HG02571 (cell line): ENCODE data around the gene CHRNA7.

ENCODE experiments used
- ATAC-seq: cut with Tn5 transposase; IDR thresholded peaks from one replicate; pipeline ENCODE4 v1.9.1; 2021; ENCODE audit warnings: mild to moderate bottlenecking, moderate library complexity; ENCODE audit not compliant: unreplicated experiment

CHRNA7 gene

GRCh38 chr15:32029862-32030781, at the start of gene CHRNA7:
Gene CHRNA7 (plus strand): TSS chr15:32030515. CDS start chr15:32030595, 80 bp downstream.
- ATAC-seq = no peak

- ATAC-seq = no peak
Observed at GRCh38 chr15:31985607-31986006, 44.7 kb upstream of the CHRNA7 start.

DNA sequence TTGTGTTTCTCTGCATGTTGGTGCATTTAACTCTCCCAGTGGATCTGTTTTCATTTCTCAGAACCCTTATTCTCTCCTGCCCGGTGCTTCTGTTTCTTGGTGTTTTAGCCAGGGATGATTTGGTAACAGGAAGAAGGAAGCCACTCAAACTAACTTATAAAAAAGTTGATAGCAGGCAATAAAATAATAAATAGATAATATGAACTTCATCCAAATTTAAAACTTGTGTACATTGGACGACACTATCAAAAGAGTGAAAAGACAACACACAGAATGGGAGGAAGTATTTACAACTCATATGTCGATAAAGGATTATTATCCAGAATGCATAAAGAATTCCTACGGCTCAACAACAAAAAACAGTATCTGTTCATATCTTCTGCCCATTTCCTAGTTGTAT, 37.3 kb upstream of the CHRNA7 start:
- ATAC-seq = no peak

DNA sequence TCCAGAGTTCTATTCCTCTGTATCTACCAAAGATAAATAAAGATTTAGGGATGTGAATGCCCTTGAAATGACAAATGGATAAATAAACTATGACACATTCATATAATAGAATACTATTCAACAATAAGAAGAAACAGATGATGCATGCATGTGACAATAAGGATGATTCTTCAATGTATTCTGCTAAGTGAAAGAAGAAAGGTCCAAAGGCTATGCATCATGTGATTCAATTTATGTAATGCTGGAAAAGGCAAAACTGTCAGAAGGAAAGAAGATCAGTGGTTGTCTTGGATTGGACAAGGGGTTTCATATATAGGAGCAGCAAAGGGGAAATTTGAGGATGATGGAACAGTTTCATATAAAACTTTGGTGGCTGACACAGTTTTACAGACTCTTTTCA, 32.6 kb upstream of the CHRNA7 start:
- no peak for ATAC-seq

- no peak for ATAC-seq
Observed at GRCh38 chr15:32003558-32003957, 26.8 kb upstream of the CHRNA7 start.

DNA sequence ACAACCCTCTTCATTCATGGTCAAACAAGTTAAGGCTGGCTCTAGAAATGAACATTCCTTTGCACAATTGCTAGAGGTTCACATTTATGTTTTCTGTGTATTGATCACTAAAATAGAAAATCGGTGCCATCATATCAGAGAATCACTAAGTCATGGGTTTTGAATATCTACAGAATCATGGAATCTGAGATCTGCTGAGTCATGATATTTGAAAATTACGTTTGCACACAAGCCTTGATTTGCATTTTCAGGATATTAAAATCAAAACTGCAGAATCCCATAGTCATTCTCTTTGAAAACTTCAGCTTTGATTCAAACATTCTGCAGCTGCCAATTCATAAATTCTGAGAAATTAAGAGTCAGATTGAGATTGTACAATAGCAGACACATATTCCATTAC, 26.1 kb upstream of the CHRNA7 start:
- ATAC-seq = no peak

GRCh38 chr15:32007355-32007960, 22.9 kb upstream of the CHRNA7 start:
- ATAC-seq = no peak

- no peak for ATAC-seq
Observed at GRCh38 chr15:32014953-32015352, 15.4 kb upstream of the CHRNA7 start.

DNA sequence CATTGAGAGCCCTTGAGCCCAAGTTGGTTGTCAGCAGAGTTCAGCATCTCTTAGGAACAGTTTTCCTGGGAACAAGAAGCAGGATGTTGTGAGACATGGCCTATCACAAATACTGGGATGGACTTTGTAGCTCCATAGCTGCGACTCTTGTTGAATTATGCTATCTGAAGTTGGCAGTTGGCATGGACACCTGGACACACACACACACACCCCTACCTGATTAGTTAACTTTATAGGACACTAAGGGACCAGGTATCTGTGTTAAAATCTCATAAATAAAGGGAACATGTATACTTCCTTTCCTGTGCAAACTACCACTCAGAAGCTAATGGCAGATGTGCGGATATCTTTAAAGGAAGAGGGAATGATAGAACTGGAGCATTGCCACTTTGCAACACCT, 10.2 kb upstream of the CHRNA7 start:
- no peak for ATAC-seq

DNA sequence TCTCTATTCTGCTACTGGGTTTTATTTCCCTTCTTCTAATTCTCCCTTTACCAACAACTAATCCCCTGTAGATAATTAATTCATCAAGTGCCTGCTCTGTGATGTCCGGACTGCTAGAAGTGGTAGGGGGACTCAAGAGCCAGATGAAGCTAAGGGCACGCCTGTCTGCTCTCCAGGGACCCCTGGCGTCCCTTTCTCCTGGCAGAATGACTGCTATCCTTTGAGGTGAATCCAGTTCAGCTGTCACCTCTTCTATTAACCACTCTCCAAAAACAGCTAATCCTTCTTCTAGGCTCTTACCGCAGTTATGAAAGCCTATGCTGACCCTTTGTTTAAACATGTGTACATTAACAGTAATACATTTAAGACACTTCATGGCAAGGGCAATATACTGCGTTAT, 1.4 kb upstream of the CHRNA7 start:
- no peak for ATAC-seq

DNA sequence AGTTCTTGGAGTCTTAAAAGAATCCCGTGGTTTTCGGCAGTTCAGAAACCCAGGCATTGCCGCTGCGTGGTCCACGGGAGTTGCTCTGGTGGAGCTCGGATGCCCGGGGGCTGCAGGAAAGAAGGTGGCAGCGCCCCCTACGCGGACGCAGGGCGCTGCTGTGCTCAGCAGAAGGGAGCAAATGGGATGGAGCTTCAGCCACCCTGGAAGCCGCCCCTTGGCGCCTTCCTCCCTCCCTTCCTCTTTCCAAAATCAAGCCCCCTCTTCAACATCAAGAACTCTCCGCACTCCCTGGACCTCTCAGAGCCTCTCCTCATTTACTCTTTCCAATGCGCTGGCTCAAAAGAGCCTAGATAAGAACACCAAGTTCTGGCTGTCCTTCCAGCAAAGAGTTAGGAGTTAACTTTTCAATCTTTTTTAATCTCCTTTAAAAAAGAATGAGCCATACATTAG, 880 bp upstream of the CHRNA7 start:
- no peak for ATAC-seq

DNA sequence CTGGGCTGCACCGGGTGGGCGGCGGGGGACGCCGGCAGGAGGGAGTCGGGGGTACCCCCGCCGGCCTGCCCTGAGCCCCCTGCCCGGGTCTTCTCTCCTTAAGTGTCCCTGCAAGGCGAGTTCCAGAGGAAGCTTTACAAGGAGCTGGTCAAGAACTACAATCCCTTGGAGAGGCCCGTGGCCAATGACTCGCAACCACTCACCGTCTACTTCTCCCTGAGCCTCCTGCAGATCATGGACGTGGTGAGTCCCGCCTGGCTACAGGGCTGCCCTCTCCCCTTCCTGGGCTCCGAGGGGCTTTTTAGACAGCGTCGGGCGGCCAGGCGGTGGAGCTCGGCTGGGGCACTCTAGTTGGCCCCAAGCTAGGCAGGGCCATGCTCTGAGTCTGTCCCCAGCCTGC, 480 bp downstream of the CHRNA7 start:
- no peak for ATAC-seq

DNA sequence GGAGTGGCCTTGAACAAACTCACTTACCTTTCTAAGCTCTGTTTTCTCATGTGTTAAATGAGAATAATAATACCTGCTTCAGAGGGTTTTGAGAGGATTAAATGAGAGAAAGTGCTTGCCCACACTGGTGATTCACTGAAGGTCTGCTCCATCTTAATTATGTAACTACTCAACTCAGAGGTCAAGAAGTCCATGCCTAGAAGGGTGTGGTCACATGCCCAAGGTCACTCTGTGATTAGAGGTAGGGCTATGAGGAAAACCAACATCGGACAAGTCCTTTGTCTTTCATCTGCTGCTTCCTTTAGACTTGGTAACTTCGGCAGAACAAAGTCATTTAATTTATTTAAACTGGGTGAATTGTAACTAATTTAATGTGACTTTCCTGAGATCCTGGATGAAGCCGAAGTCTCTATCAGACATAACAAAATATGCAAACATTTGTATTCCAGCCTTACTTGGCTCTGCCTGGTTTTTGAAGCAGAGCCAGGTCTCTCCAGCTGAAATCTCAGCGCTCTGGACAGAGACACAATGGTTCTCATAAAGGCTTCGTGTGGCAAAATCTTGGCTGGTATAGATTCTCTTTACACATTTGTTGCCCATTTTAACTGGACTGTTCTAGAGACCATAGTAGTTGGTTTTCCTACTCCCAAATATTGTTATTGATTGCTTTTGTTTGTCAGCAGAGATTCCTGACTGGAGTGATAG, 3.0 kb downstream of the CHRNA7 start:
- ATAC-seq = no peak

- ATAC-seq = no peak
Observed at GRCh38 chr15:32034106-32034505, 3.8 kb downstream of the CHRNA7 start.

GRCh38 chr15:32035285-32035684, 5.0 kb downstream of the CHRNA7 start:
- no peak for ATAC-seq

DNA sequence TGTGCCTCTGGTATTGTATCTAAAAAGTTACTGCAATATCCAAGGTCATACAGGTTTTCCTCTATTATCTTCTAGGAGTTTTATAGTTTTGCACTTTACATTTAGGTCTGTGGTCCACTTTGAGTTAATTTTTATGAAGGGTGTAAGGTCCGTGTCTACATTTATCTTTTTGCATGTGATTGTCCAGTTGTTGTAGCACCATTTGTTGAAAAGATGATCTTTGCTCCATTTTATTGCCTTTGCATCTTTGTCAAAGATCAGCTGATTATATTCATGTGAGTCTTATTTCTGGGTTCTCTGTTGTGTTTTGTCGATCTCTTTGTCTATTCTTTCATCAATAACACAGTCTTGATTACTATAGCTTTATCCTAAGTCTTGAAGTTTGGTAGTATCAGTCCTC, 6.7 kb downstream of the CHRNA7 start:
- ATAC-seq = no peak

- ATAC-seq = no peak
Observed at GRCh38 chr15:32041294-32041693, 11.0 kb downstream of the CHRNA7 start.

DNA sequence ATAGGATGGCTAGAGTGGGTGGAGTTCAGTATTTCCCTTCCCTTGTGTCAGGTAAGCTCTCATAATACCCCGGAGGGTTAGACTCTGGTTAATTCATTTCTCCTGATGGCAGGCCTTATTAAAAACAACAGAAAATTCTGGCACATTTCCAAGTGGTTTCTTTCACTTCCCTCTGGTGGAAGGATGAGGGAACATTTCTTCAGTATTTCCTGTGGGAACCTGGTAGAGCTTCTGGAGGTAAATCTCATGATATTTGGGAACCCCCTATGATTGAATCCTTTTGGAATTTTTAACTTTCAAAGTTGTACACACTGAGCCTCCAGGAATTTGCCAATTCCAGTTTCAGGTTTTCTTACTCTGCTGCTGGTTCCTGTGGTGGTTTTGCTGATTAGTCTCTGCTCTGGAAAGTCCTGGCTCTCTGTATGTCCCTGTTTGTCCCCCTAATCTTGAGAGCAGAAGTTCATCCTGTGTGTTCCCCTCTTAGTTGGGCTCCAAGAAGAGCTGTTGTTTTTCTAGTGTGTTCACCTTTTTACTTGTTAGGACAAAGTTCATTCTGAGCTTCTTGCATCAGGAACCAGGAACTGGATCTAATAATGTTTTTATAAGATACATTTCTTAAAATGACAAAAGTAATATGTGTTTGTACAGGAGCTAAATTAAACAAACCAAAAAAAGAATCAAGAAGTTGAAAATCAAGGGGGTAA, 12.1 kb downstream of the CHRNA7 start:
- ATAC-seq = no peak

DNA sequence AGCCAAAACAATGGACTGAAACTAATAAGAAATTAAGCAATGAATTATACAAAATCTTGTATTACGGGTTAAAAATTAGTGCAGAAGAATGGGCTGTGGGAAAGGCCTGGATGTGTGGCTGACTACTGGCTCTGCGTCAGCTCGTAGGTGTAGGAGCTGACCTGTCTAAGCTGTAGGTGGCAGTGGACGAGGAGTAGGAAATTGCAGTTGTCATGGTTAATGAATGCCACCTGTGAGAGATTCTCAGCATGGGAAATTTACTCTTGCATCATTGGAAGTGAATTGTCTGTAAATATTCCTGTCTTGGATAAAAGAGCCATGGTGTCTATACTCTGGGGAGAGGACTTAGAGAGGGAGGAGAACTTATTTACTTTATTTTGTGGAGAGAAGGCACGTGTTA, 23.4 kb downstream of the CHRNA7 start:
- no peak for ATAC-seq

DNA sequence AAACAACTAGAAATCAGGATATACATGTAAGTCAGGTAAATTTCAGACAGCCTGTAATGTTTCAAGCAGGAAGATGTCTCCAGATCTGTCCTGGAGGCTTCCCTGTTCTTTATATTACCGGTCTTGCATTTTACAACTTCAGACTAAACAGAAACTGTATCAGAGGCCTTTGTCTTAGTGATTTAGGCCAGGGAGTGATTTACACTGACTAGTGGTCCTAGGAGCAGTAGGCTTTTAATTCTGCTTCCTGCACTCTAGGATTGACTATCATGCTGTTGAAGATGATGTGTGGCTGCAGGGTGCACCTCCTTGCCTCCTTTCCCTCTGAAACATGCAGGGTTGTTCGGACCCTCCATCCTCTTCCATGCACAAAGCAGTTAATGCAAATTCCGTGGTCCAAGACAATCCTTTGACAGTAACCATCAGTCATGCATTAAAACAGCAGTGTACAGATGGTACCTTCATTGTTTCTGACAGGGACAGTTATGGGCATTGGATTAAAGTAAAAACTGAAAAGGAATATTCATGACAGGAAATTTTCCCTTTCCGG, 27.6 kb downstream of the CHRNA7 start:
- ATAC-seq = no peak

- ATAC-seq = no peak
Observed at GRCh38 chr15:32060706-32061105, 30.4 kb downstream of the CHRNA7 start.
